OCI-LY1 (cell line): ENCODE data around the gene HYKK.

Experiments
- H2AFZ ChIP-seq: fragments of 200-600 bp; sonication (generic), shearing (Covaris generic); 2 replicates; pipeline ENCODE4 v1.6.0; 2014; ENCODE audit warnings: antibody characterized with exemption, mild to moderate bottlenecking, low read length
- H3F3A ChIP-seq: fragments of 200-600 bp; sonication (generic), shearing (Covaris generic); 2 replicates; pipeline ENCODE4 v1.6.0; 2014; ENCODE audit warnings: mild to moderate bottlenecking, antibody characterized with exemption, low read length, moderate library complexity; ENCODE audit not compliant: insufficient read depth
- H3K27ac ChIP-seq: fragments of 200-600 bp; sonication (generic); 2 replicates; pipeline ENCODE4 v1.5.1; 2014; ENCODE audit warnings: low read length, mixed run types, mild to moderate bottlenecking, low read depth; ENCODE audit not compliant: poor library complexity, severe bottlenecking
- H3K27me3 ChIP-seq: fragments of 200-600 bp; sonication (generic); 2 replicates; pipeline ENCODE4 v1.6.0; 2014; ENCODE audit warnings: antibody characterized with exemption, mild to moderate bottlenecking, low read length, moderate library complexity; ENCODE audit not compliant: insufficient read depth
- H3K36me3 ChIP-seq: fragments of 200-600 bp; sonication (generic); 2 replicates; pipeline ENCODE4 v1.6.1; 2014; ENCODE audit warnings: mild to moderate bottlenecking, antibody characterized with exemption, low read length, moderate library complexity, mixed read lengths; ENCODE audit not compliant: insufficient read depth
- H3K4me1 ChIP-seq: fragments of 200-600 bp; sonication (generic); 2 replicates; pipeline ENCODE4 v1.5.1; 2014; ENCODE audit warnings: mild to moderate bottlenecking, low read length, moderate library complexity; ENCODE audit not compliant: insufficient read depth, severe bottlenecking
- H3K4me2 ChIP-seq: fragments of 200-600 bp; sonication (generic), shearing (Covaris generic); 2 replicates; pipeline ENCODE4 v1.6.1; 2014; ENCODE audit warnings: low read length
- H3K4me3 ChIP-seq: fragments of 200-600 bp; sonication (generic); 2 replicates; pipeline ENCODE4 v1.5.1; 2014; ENCODE audit warnings: low read length, low read depth, mild to moderate bottlenecking, mixed read lengths; ENCODE audit not compliant: poor library complexity, severe bottlenecking
- H3K79me2 ChIP-seq: fragments of 200-600 bp; shearing (Covaris generic); 2 replicates; pipeline ENCODE4 v1.6.1; 2016; ENCODE audit warnings: mixed run types, low read length, mixed read lengths; ENCODE audit not compliant: insufficient read depth
- H3K9ac ChIP-seq: fragments of 200-600 bp; sonication (generic), shearing (Covaris generic); 2 replicates; pipeline ENCODE4 v1.6.1; 2014; ENCODE audit warnings: mild to moderate bottlenecking, low read length, mixed read lengths
- H3K9me2 ChIP-seq: fragments of 200-600 bp; sonication (generic), shearing (Covaris generic); 2 replicates; pipeline ENCODE4 v1.6.1; 2014; ENCODE audit warnings: low read depth, mild to moderate bottlenecking, low read length, mixed read lengths
- H3K9me3 ChIP-seq: fragments of 200-600 bp; shearing (Covaris generic); 2 replicates; pipeline ENCODE4 v1.6.1; 2014; ENCODE audit warnings: low read length, mixed read lengths
- H4K20me1 ChIP-seq: fragments of 200-600 bp; sonication (generic), shearing (Covaris generic); 2 replicates; pipeline ENCODE4 v1.6.0; 2016; ENCODE audit warnings: mild to moderate bottlenecking, low read length; ENCODE audit not compliant: insufficient read depth
- EZH2 ChIP-seq: fragments of 200-600 bp; sonication (generic), shearing (Covaris generic); IDR thresholded peaks from 2 replicates; pipeline ENCODE4 v1.8.0; 2017; ENCODE audit warnings: borderline replicate concordance, mixed run types, mild to moderate bottlenecking, antibody characterized with exemption, low read length, moderate library complexity, mixed read lengths
- TF ChIP-seq, protein P1 (sequence below): fragments of 200-600 bp; sonication (generic), shearing (Covaris generic); IDR thresholded peaks from 2 replicates; pipeline ENCODE4 v1.5.1; 2017; ENCODE audit warnings: mild to moderate bottlenecking, antibody characterized with exemption, low read length, moderate library complexity, mixed read lengths

The HYKK gene

DNA sequence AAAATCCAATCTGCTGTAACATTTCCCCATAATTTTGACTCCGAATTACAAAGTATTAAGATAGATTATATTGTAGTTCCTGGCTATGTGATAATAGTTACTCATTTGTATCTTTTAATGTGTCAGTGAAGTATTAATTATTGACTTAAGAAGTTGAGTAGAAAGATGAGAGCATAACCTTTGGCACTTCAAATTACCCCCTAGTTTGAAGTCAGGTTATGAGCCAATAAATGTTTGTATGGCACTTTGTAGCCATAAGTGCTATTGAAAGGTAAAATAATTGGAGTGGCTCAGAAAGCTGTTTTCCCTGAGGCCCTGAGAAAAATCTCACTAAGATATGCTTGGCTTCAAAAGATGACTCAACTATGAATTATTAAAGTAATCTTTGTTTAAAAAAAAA, 38.3 kb upstream of the HYKK start:
- H3K9me3 ChIP-seq: no peaks in the 10 kb centered on the region
- no peaks in the 10 kb centered on the region for H3F3A ChIP-seq
- H3K79me2 ChIP-seq: peaks cover 3% of the 10 kb centered on the region; the same call in 1 of the 2 replicates
- no peak overlapping the region for H3K9ac ChIP-seq
- H3K4me3 ChIP-seq: no peak overlapping the region
- no peak for TF ChIP-seq EZH2
- TF ChIP-seq, protein P1, sequence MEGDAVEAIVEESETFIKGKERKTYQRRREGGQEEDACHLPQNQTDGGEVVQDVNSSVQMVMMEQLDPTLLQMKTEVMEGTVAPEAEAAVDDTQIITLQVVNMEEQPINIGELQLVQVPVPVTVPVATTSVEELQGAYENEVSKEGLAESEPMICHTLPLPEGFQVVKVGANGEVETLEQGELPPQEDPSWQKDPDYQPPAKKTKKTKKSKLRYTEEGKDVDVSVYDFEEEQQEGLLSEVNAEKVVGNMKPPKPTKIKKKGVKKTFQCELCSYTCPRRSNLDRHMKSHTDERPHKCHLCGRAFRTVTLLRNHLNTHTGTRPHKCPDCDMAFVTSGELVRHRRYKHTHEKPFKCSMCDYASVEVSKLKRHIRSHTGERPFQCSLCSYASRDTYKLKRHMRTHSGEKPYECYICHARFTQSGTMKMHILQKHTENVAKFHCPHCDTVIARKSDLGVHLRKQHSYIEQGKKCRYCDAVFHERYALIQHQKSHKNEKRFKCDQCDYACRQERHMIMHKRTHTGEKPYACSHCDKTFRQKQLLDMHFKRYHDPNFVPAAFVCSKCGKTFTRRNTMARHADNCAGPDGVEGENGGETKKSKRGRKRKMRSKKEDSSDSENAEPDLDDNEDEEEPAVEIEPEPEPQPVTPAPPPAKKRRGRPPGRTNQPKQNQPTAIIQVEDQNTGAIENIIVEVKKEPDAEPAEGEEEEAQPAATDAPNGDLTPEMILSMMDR: no peak
- no peaks in the 10 kb centered on the region for H4K20me1 ChIP-seq
- H3K4me1 ChIP-seq: no peaks in the 10 kb centered on the region
- H3K4me2 ChIP-seq: no peak overlapping the region
- no peak overlapping the region for H3K27ac ChIP-seq
- no peaks in the 10 kb centered on the region for H3K9me2 ChIP-seq
- peaks cover 83% of the 10 kb centered on the region for H3K36me3 ChIP-seq
- H3K27me3 ChIP-seq: no peaks in the 10 kb centered on the region
- no peak overlapping the region for H2AFZ ChIP-seq

DNA sequence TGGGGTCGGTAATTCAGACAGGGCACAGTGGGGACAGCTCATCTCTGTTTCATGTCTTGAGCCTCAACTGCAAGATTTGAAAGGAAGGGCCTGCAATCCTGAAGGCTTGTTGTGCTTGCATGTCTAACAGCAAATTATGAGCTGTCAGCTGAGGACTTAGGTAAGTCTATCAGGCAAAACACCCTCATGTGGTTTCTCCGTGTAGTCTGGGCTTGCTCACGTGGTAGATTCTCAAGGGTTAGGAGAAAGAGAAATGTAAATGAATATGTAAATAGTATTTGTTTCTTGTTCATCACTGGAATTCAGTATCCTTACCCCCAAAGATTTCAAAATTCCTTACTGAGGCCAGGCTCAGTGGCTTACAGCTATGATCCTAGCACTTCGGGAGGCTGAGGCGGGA, 30.1 kb upstream of the HYKK start:
- Histone ChIP-seq H3K4me1 (no peaks in the 10 kb centered on the region), H3K9me3 (no peaks in the 10 kb centered on the region), H2AFZ (no peak overlapping the region), H3K4me3 (no peak overlapping the region), H3K27ac (no peak overlapping the region), H3K4me2 (no peak overlapping the region), H3K79me2 (no peaks in the 10 kb centered on the region), H3K36me3 (peaks cover 77% of the 10 kb centered on the region), H3K9ac (no peak overlapping the region), H4K20me1 (no peaks in the 10 kb centered on the region), H3K27me3 (no peaks in the 10 kb centered on the region), H3F3A (no peaks in the 10 kb centered on the region), H3K9me2 (no peaks in the 10 kb centered on the region)
- TF ChIP-seq EZH2: no peak

DNA sequence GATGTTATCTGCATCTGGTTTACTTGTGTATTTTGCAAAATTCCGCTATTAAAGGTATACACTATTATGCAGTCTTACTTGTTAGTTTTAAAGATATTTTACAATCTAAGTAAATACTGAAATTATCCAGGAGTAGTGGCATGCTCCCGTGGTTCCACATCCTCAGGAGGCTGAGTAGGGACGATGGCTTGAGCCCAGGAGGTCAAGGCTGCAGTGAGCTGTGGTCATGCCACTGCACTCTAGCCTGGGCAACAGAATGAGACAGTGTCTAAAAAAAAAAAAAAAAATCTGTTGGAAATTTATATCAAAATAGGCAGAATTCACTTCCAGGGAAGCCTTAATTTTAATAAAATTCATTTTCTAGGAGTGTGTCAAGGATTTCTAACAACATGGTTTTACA, 27.7 kb upstream of the HYKK start:
- TF ChIP-seq, protein P1: no peak
- no peak for TF ChIP-seq EZH2
- no peak overlapping the region for H3K4me3 ChIP-seq
- H3K9me3 ChIP-seq: no peaks in the 10 kb centered on the region
- H3F3A ChIP-seq: no peaks in the 10 kb centered on the region
- H4K20me1 ChIP-seq: no peaks in the 10 kb centered on the region
- no peaks in the 10 kb centered on the region for H3K27me3 ChIP-seq
- peaks cover 77% of the 10 kb centered on the region for H3K36me3 ChIP-seq
- no peaks in the 10 kb centered on the region for H3K9me2 ChIP-seq
- H2AFZ ChIP-seq: no peak overlapping the region
- no peak overlapping the region for H3K9ac ChIP-seq
- no peak overlapping the region for H3K4me2 ChIP-seq
- no peak overlapping the region for H3K27ac ChIP-seq
- H3K4me1 ChIP-seq: no peaks in the 10 kb centered on the region
- H3K79me2 ChIP-seq: no peaks in the 10 kb centered on the region

DNA sequence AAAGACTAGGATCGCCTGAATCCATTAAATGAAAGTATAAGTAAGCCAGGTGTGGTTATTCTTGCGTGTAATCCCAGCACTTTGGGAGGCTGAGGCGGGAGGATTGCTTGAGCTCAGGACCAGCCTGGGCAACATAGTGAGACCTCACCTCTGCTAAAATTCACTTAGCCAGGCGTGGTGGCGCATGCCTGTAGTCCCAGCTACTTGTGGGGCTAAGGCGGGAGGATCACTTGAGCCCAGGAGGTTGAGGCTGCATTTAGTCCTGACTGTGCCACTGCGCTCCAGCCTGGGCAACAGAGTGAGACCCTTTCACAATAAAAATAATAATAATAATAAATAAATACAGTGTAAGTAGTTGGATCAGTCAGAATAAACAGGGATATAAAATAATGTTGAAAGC, 25.5 kb upstream of the HYKK start:
- Histone ChIP-seq H4K20me1 (no peaks in the 10 kb centered on the region), H3K79me2 (no peaks in the 10 kb centered on the region), H3K27ac (no peak overlapping the region), H3K4me3 (no peak overlapping the region), H2AFZ (no peak overlapping the region), H3K27me3 (no peaks in the 10 kb centered on the region), H3K4me1 (no peaks in the 10 kb centered on the region), H3F3A (no peaks in the 10 kb centered on the region), H3K36me3 (peaks cover 80% of the 10 kb centered on the region), H3K9me2 (no peaks in the 10 kb centered on the region), H3K9ac (no peak overlapping the region), H3K4me2 (no peak overlapping the region), H3K9me3 (no peaks in the 10 kb centered on the region)
- TF ChIP-seq, protein P1: no peak
- TF ChIP-seq EZH2: no peak
